GOT3 (cell line): ENCODE data around the gene LHPP.
"Not testable (repeated sequence)": the region's sequence is repeated elsewhere in the genome, so short reads cannot be mapped to it uniquely, and the experiment has no call there.

ENCODE experiments used
- DNase-seq: peaks from one replicate; lab custom pipeline; 2025; ENCODE audit warnings: mixed read lengths; lab: John Stamatoyannopoulos, UW

The LHPP gene

GRCh38 chr10:124537166-124537725 lies 75.6 kb downstream of the LHPP start:
- no peak for DNase-seq

GRCh38 chr10:124537891-124538290 lies 76.3 kb downstream of the LHPP start:
- no peak for DNase-seq

DNA sequence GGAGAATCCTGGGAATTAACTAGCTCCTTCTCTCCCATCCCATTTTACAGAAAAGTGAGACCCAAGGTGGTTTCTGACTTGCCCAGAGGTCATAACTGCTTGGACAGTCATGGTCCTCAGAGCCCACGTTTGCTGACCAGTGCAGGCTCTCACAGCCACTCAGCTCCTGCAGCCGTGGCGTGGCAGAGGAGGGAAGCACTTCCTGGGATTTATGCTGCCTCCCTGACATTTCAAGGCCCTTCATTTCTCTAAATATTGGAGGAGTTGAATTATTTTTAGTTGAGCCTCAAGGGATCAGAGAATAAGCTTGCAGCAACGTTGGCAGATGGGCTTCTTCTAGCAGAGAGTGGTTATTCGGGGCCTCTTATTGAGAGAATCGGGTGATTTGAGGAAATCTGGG lies 77.1 kb downstream of the LHPP start:
- DNase-seq = no peak

- no peak for DNase-seq
Measured at GRCh38 chr10:124539935-124540641, 78.5 kb downstream of the LHPP start.

DNA sequence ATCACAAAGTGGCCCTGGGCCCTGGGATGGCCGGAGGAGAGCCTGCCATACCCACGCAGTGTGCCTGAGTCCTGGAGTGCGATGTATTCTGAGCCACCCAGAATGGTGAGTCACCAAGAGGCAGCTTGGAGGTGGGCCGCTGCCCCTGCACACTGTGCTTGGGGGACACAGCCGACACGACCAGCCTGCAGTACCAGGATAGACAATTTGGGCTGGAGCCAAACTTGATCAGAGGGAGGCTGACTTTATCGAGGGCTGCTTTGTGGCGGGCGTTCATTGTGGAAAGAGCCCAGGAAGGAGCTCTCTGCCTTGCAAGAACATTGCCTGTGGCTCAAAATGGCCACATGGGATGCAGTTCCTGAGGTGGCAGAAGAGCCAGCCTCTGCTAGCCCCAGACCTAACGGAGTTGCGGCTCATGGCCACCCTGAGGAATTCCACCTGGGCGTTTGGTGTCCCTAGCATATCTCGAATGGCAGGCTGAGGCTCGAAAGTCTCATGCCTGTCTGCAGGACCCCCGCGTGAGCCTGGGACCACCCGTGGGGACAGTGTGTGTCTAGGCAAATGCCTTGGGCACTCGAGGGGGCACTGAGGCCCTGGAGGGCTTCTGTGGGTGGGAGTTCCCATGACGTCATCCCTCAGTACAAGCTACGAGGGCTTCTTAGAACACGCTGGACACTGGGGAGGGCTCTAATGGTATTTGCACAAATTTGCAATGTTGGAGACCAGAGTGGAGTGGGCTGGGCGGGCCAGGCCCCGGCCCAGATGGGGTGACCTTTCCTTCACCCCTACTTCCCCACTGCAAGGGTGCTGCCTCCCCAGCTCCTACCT lies 79.7 kb downstream of the LHPP start:
- DNase-seq = no peak

DNA sequence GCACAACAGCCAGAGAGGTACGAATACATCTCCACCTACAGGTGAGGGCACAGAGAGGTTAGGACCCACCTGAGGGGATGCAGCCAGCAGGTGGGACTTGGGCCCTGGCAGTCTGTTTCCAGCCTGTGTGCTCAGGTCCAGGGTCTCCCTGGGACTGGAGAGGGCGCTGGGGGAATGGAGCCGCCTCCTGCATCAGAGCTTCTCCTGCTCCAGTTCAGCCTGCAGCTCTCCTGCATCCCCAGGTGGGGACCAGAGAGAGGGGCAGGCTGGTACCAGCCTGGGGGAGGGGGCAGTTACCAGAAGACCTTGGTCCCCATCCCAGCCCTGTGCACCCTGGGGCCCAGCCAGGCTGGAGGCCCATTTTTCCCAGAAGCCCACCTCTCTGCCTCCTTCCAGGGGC lies 80.7 kb downstream of the LHPP start:
- no peak for DNase-seq

GRCh38 chr10:124543146-124543545 lies 81.5 kb downstream of the LHPP start:
- no peak for DNase-seq

- no peak for DNase-seq
Measured at GRCh38 chr10:124543971-124544370, 82.3 kb downstream of the LHPP start.

DNA sequence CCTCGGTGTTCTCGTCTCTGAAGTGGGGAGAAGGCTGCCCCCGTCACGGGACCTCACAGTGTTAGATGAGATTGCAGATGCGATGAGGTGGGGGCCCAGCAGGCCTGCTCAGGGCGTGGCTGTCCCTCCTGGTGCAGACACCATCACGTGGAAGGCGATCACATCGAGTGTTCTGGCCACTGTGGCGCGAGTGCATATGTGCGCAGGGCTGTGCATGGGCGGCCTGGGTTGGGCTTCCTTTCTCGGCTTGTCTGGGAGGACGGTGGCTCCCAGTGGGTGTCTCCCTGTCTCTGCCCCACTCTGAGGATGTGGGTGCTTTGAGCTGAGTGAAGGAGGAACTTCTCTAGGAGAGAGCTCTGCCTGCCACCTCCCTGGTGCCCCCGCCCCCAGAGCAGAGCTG lies 83.1 kb downstream of the LHPP start:
- no peak for DNase-seq

DNA sequence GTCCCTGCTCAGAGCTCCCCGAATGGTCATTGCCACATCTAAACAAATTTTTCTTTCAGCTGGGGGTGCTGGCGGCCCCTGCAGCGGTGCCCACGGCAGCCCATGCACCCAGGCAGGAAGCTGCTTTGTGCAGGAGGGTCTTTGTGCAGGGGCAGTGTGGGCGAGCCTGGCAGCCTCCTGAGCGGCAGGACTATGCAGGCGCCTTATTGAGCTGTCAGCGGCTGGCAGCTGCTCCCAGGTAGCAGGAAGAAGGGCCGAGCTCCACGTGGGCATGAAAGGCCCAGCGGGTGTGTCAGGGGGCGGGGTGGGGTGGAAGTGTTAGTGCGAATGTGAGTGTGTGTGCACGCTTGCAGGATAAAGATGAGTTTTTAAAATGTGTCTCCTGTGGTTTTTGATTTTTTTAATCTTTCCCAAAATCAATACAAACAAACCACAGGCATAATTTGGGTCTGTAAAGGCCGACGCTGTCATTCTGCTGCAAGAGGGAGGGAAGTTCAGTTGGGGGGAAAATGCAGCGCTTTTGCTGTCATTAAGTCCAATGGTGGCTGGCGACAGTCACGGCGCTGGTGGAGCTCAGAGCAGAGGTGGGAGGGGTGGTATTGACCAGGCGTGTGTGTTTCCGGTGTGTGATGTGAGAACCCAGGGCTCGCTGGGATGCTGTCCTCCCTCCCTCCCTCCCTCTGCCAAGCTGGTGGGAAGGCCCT lies 83.9 kb downstream of the LHPP start:
- DNase-seq = no peak

DNA sequence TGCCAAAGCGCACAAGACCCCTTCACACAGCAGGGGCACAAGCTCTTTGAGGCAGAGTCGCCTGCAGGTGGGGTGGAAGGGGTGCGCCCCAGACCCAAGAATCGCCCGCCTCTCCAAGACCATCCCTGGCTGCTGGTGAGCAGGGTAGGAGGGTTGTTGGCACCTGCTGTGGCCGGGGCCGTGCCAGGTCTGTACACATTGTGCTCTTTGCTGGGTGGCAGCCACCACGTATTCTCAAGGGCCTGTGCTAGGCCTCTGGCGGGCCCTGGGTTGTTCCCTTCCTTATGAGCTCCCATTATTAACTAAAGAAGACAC lies 84.4 kb downstream of the LHPP start:
- DNase-seq = no peak

DNA sequence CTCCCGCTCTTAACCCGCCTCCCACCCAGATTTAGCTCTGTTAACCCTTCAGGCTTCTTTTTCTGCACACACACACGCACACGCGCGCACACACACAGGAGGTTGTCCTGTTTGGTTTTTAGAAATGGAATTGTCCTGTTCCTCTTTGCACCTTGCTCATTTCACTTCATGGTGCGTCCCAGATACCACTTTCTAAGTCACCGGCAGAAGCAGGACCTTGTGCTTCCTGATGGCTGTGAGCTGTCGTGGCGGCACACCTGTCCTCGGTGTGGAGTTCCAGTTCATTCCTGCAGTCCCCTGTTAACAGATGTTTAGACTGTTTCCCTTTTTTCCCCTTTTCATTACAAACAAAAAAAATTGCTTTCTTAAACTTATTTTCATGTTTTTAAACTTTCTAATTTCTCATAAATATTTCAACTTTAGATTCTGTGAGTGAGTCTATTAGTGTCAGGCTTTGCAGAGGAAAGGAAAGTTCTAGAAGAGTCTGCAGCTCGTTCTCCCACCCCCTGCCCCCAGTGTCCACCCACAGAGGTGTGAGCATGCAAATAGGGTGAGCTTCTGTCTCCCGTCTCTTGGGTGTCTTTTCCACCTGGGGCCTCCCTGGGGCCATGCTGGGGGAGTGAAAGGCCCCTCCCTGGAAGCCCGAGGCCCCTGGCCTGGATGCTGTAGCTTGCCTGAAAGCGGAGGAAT lies 85.5 kb downstream of the LHPP start:
- no peak for DNase-seq

DNA sequence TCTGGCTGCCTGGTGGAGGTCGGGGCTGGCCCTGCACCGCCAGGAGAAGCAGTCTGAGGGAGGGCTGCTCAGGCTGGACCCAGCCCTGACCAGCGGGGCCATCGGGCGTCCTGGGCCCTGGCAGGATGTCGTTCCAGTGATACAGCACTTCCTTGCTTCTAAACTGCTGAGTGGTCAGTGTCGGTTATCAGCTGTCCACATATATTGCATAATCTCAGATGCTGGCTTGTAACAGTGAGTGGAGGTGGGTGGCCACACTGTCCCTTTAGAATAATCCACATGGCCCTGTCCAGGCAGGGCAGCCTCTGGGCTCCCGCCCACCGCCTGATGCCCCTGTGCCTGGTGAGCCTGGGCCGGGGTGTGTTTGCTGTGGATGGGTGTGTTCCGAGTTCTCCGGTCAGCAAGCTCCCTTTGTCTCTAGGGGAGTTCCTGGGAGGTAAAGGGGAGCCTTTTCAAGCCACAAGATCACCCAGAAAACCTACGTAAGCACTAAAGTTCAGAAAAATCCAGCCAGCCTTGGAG lies 86.1 kb downstream of the LHPP start:
- no peak for DNase-seq

DNA sequence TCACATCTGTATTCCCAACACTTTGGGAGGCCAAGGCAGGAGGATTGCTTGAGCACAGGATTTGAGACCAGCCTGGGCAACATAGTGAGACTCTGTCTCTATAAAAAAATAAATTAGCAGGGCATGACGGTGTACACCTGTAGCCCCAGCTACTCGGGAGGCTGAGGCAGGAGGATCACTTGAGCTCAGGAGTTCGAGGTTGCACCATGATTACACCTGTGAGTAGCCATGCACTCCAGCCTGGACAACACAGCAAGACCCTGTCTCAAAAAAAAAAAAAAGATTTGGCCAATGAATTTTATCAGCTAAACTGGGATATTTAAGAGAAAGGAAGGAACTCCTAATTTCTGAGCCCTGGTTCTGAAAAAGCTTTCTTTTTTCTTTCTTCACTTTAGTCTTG lies 87.5 kb downstream of the LHPP start:
- DNase-seq = not testable (repeated sequence)

DNA sequence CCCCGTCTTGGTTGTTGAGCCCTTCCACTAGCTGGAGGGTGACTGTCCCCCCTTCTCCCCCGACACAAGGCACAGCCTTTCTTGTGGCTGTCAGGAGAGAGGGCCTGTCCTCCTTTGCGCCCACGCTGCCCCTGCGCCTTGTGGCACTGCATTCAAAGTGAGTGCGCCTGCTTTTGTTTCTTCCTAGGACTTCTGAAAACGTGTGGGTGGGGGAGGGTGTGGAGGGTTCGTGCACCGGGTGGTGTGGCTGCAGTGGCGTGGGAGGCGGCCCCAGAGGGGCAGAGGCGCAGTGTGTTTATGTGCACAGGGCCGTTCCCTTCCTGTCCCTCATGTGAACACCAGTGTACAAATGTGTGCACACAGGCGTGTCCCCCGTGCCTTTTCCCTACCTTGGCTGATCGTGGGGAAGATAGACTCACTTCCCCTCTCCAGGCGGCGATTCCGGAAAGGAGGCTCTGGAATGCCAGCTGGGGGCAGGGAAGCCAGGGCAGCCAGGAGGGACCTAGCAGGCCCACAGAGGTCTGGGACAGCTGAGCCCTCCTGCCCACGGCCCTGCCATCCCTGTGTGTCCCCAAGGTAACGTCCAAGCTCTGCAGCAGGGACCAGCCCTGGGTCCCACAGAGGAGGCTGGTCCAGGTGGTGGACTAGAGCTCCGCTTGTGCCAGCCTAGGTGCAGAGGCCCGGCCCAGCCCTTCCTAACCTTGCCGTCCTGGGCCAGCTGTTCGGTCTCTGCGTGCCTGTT lies 88.8 kb downstream of the LHPP start:
- no peak for DNase-seq

GRCh38 chr10:124551097-124551496 lies 89.5 kb downstream of the LHPP start:
- DNase-seq = no peak

GRCh38 chr10:124551755-124552154 lies 90.1 kb downstream of the LHPP start:
- DNase-seq = no peak

DNA sequence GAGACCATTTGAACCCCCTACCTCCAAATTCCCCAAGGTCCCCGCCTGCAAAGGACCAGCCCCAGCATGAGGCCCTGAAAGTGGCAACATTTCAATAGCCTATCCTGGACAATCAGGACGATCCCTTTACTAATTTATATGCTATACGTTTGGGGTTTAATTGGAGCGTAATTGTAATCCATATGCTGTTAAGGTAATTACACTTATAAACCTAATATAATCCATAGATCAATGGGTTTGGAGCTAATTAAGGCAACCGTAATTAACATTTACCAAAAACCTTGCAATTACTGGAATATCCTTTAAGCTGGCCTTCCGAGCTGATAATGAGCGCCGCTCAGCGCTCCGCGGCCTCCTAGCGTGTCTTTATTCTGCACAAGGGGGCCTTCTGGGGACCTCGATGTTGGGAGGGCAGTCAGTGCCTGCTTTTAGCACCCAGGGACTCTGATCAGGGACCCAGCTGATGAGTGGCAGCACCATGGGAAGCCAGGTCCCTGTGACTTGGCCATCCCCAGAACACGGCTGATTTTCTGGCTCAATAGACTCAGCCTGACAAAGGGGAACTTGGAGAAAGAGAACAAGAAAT lies 91.2 kb downstream of the LHPP start:
- DNase-seq = no peak

DNA sequence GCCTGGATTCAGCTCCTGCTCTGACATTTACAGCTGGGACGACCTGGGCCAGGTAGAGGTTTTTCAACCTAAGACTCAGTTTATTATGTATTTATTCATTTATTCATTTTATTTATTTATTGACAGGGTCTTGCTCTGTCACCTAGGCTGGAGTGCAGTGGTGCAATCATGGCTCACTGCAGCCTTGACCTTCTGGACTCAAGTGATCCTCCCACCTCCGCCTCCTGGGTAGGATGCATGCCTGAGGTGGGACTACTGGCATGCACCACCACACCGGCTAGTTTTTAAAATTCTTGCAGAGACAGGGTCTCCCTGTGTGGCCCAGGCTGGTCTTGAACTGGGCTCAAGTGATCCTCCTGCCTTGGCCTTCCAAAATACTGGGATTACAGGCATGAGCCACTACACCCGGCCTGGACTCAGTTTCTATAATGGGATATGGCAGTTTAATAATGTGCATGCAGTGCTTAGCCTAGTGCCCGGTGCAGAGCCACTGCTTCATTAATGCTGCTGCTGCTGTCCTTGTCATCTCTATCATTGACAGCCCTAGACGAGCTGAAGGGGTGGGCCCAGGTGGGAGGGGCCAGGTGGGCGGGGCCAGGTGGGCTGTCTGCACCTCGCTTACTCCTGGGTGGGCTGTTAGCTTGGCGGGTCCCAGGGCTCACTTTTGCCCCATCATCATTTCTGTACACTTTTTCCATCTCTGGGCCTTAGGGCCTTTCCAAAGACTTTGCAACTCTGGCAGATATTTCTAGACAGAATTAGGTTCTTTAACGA lies 92.6 kb downstream of the LHPP start:
- DNase-seq = no peak

GRCh38 chr10:124557167-124557566 lies 95.5 kb downstream of the LHPP start:
- DNase-seq = no peak
